ENCODE results near the gene CYP4F3.
"Not testable (repeated sequence)": the region's sequence is repeated elsewhere in the genome, so short reads cannot be mapped to it uniquely, and the experiment has no call there.

CYP4F3 gene

DNA sequence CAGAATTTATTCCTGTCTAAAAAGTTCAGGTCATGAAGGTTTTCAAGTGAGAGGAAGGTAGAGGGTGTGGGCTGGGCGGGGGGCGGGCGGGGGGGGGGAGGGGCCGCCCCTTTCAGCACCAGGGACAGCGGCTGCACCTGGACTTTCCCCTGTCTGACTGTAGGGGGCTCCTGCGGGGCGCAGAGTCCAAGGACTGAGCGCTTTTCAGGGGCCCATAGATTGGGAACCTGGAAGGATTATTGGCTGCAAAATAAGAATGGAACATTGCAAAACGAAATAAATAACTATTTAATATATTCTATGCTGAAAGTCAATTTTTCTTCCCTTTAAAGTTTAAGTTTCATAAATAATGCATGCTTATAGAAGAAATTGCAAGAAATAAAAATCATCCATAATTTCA lies 8.9 kb upstream of the CYP4F3 start:
- DNase-seq: peak; percentile 30

DNA sequence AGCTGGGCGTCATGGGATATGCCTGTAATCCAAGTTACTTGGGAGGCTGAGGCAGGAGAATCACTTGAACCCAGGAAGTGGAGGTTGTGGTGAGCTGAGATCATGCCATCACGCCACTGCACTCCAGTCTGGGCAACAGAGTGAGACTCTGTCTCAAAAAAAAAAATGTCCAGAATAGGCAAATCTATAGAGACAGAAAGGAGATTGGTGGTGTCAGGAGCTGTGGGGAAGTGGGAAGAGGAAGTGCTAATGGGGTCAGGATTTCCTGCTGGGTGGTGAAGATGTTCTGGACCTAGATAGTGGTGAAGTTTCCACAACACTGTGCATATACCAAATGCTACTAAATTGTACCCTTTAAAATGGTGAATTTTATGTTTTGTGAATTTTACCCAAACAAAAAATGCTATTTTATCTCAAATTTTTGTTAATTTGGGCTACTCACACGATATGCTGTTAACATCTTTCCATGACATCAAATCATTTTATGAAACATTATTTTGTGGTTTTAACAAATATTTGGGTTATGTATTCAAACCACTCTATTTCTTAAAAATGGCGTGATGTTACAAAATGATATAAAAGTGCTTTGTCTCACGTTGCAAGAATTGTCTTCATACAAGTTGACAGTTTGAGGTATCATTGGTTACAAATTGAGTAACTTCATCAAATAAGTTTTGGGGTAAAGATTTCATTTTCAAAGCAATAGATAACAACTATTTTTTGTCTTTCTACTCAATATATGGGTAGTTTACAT lies 7.4 kb upstream of the CYP4F3 start:
- DNase-seq: no peak

DNA sequence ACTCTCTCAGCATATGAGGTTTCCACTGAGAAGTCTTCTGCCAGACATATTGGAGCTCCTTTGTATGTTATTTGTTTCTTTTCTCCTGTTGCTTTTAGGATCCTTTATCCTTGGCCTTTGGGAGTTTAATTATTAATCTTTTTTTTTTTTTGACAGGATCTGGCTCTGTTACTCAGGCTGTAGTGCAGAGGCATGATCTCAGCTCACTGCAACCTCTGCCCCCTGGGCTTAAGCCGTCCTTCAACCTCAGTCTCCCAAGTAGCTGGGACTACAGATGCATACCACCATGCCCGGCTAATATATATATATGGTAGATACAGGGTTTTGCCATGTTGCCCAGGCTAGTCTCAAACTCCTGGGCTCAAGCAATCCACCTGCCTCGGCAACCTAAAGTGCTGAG lies 6.6 kb upstream of the CYP4F3 start:
- no peak for DNase-seq

DNA sequence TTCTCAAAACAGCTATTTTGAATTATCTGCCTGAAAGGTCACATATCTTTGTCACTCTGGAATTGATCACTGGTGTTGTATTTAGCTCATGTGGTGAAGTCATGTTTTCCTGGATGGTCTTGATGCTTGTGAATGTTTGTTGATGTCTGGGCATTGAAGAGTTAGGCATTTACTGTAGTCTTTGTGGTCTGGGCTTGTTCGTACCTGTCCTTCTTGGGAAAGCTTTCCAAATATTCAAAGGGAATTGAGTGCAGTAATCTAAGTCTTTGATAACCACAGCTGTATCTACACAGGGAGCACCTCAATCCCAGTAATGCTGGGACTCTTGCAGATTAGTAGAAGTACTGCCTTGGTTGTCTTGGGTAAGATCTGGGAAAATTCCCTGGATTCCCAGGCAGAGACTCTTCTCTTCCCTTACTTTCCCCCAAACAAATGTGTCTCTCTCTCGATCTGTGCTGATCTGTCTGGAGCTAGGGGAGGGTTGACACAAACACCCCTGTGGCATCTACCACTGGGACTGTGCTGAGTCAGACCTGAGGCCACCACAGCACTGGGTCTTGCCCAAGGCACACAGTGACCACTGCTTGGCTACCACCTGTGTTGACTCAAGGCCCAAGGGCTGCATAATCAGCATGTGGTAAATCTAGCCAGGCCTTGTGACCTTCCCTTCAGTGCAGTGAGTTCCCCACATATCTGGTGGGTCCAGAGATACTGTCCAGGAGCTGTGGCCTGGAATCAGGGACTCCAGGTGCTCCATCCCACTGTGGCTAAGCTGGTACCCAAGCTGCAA lies 5.5 kb upstream of the CYP4F3 start:
- no peak for DNase-seq

DNA sequence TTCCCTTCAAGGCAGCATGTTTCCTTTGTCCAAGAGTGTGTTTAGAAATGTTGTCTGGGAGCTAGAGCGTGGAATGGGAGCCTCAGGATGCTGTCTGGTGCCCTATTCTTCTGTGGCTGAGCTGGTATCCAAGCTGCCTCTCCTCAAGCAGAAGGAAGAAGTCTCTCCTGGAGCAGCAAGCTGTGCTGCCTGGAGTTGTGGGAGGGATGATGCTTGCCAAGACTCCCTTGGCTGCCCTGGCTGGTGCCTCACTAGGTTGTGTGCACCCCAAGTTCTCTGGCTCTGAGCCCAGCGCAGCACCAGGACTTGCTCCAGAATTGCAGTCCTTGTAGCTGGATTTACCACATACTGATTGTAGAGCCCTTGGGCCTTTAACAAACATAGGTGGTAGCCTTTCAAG lies 4.7 kb upstream of the CYP4F3 start:
- DNase-seq: no peak

DNA sequence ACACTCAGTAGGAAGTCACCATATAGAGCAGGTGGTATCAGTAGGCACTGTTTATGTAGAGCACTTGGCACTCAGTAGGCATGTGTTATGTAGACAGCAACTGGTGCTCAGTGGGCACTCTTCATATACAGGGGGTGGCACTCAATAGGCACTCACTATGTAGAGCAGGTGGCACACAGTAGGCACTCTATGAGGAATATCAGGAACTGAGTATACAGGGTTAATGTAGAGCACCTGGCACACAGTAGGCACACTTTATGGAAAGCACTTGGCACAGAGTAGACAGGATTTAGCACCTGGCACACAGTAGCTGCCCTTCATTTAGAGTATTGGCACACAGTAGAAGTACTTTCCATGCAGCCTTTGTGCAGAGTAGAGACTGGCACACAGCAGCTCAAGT lies 1.1 kb upstream of the CYP4F3 start:
- no peak for DNase-seq

DNA sequence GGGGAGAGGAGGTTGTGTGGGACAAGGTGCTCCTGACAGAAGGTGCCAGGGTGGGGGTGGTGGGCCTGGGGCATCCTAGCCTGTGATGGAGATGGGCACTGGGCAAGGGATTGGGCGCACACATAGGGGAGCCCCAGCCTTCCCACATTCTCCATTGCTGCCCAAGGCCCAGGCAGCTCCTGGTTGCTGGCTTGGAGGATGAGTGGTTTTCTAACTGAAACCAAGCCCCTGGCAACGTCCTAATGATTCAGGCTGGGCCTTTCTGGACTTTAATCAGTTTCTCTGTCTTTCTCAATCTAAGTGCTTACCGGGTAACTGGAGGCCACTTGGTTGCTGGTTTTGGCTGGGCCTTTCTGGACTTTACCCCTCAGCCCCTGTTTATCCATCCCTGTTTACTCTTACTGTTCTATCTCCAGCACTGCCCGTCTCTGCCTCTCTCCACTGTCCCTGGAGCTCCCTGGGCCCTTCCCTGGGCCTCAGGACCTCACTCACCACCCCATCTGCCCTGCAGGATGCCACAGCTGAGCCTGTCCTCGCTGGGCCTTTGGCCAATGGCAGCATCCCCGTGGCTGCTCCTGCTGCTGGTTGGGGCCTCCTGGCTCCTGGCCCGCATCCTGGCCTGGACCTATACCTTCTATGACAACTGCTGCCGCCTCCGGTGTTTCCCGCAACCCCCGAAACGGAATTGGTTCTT lies 354 bp downstream of the CYP4F3 start:
- DNase-seq: no peak

DNA sequence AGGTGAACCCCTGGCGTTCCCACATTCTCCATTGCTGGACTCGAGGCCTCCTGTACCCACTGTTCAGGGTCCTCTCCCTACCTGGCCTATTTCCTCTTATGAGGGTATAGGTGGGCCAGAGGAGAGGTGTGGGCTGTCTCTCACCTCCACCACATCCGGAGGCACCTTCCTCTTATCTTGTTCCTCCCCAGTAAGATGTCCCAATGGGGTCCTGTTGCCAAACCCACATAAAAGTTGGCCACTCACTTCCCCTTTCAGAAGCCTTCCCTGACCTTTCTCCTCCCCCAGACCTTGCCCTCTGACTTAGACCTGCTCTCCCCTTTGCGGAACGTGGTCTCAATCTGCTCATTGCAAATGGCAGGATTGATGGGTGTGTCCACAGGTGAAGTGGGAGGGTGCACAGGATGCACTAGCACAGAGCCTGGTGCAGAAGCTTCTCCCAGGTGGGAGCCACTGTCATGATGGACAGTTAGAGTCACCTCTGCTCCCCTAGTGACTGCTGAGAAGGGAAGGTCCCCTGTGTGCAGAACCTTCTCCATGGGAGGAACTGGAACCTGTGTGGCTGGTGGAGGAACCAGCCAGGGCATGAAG lies 1.3 kb downstream of the CYP4F3 start:
- no peak for DNase-seq

DNA sequence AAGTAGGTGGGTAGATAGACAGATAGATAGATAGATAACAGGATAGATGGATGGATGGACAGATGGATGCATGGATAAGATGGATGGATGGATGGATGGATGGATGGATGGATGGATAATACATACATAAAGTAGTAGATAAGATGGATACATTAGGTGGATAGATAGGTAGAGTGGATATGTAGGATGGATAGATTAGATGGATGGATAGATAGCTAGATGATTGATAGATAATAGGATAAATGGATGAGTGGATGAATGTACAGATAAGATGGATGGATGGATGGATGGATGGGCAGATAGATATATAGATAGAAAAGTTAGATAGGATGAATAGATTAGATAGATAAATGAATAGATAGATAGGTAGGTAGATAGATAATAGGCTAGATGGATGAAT lies 2.1 kb downstream of the CYP4F3 start:
- DNase-seq: no peak

DNA sequence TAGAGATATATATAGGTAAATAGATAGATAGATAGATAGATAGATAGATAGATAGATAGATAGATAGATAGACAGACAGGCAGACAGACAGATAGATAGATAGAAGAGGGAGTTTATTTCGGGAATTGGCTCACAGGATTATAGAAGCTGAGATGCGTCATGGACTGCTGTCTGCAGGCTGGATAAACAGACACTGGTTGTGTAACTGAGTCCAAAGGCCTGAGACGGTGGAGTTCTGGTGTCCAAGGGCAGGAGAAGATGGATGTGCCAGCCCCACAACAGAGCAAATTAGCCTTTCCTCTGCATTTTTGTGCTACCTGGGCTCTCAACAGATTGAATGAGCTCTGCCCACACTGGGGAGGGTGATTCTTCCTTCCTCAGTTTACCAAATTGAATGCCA lies 2.7 kb downstream of the CYP4F3 start:
- DNase-seq: no peak

DNA sequence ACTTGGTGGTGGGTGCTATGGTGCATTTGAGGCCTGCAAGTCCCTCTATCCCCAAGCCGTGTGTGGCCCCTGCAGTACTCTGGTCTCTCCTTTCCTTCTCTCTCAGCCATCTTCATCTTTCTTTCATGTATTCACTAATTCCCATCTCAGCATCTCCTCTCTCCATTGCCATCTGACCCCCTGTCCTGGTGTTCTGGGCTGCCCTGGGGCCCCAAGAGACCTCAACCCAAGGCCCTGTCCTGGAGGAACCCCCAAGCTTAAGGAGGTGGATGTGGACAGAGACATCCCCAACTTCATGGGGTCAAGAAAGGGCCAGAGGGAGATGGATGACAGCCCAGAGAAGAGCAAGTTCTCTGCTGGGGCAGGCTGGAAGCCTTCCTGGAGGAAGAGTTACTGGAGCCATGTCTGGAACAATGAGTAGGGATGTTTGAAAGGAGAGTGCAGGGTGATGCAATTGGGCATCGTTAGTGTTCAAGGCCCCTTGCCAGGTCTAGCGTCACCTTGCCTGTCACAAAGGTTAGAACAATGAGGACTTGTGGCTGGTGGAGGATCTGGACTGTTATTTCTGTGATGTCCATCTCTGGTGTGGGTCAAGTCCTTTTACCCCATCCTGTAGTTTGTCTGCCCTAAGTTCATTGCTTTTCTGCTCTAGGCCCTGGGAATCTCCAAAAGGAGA lies 3.5 kb downstream of the CYP4F3 start:
- no peak for DNase-seq

DNA sequence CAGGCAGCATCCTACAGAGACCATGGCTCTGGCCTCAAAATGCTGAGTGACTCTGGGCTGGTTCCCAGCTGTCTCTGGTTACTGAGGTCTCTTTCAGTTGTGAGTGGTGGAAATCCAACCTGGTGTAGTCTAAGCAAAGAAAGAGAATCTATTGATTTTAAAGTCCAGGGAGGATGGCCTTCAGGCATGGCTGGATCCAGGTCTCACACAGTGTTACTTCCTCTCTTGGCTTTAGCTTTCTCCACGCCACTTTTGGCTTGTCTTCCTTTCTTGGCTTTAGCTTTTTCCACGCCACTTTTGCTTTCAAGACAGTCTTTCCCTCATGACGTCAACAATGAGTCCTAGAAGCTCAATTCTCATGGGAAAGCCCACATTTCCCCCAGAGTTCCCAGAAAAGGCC lies 4.1 kb downstream of the CYP4F3 start:
- DNase-seq: no peak

DNA sequence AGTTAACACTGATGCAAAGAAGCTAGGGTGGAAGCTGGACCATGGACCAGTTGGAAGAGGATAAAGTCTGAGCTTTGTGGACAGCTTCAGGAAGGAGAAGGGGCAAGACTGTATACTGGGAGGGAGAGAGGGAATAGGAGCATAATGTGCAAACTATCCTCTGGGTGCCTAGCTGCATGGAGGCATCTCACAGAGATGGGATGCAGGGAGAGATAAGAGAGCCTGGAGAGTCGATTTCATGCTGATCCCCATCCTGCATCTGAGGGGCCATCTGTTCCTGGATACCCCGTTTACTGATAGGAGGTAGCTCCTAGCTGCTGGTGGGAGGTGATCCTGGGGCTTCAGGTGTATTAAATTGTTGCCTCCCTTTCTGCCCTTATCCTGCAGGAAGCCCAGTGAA lies 8.8 kb downstream of the CYP4F3 start:
- no peak for DNase-seq

DNA sequence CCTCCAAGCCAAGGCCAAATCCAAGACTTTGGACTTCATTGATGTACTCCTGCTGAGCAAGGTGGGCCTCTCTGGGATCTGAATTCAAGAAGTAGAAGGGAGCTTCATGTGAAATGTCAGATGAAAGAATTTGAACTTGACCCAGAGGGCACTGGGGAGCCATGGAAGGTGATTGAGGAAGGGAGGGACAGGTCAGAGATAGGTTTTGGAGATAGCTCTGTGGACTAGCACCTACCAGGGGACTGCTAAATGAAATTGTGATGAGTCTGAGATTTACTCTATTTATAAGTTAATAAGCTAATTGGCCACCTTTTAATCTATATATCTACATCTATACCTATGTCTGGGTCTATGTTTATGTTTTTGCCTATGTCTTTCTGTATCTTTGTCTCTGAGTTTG lies 9.4 kb downstream of the CYP4F3 start:
- not testable (repeated sequence) for DNase-seq

DNA sequence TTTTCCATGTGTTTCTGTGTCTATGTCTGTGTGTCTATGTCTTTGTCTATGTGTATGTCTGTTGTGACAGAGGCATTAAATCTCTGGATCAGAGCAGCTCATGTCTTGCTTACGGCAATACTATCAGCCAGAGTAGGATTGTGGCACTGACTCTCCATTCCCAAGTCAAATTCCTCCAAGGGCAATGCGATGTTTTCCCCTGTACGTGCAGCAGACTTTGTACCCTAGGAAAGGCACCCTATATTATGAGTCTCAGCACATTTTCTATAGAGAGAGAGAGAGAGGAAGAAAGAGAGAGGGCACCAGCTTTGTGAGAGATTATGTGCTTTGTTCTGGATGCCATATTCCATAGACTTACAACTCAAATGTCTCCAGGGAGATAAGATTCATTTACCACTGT lies 11.1 kb downstream of the CYP4F3 start:
- DNase-seq: no peak

DNA sequence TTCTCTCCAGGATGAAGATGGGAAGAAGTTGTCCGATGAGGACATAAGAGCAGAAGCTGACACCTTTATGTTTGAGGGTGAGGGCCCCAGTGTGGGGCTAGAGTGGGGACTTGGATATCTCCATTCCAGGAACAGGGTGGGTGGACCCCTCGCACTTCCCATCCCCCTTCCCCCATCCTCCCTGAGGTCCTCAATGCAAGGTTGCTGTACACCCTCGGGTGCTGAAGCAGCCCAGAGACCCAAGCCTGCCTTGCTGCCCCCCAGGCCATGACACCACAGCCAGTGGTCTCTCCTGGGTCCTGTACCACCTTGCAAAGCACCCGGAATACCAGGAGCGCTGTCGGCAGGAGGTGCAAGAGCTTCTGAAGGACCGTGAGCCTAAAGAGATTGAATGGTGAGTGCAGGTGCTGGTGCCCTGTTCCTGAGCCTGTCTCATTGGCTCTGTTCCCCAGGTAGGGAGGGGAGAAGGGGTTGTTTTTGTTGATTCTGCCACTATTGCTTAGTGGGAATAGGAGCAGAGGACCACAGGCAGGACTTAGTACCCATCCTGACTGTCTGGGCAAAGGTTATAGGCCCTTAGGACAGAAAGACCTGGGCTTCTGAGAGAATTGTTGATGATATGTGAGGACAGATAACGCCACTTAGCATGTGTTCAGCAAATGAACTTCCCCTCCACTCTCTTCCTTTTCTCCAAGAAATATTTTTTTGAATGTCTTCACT lies 12.0 kb downstream of the CYP4F3 start:
- DNase-seq: no peak

DNA sequence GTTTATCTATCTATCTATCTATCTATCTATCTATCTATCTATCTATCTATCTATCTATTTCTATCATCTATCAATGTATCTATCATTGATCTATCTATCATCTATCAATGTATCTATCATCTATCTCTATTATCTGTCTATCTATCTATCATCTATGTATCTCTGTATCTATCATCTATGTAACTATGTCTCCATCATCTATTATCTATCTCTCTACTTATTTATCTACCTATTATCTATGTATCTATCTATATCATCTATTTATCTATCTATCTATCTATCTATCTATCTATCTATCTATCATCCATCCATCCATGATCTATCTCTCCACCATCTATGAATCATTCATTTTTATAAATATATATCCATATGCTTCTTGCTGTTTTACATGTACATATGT lies 15.8 kb downstream of the CYP4F3 start:
- no peak for DNase-seq

DNA sequence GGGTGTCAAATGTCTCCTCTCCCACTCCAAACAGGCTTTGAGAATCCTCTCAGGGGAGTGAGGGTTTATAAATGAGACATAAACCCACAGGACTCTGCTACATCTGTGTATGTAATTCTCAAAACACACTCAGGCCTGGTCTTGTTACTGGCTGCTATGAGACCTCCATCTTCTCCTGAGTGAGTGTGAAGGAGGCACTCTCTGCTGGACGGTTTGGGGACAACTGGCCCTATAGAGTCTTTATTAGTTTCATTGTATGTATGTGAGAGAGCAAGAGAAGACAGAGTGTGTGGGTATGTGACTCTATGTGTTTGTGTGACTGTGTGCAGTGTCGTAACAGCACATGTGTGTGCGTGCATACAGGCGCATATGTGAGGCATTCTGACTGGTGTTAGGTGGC lies 22.6 kb downstream of the CYP4F3 start:
- DNase-seq: no peak

DNA sequence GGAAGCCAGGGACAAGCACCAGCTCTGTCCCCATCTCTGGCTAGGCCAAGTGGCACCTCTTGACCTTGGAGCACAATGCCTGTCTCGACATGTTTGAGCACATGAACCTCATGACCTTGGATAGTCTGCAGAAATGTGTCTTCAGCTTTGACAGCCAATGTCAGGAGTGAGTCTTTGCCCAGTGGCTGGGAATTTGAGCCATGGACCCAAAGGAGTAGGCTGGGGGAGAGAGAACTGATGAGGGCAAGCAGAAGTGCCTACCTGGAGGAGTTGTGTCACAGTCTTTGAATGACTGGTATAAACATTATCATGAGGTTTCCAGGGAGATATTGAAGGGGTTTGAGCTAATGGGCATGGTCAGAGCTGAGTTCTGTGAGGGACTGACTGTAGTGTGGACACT lies 25.5 kb downstream of the CYP4F3 start:
- DNase-seq: no peak

DNA sequence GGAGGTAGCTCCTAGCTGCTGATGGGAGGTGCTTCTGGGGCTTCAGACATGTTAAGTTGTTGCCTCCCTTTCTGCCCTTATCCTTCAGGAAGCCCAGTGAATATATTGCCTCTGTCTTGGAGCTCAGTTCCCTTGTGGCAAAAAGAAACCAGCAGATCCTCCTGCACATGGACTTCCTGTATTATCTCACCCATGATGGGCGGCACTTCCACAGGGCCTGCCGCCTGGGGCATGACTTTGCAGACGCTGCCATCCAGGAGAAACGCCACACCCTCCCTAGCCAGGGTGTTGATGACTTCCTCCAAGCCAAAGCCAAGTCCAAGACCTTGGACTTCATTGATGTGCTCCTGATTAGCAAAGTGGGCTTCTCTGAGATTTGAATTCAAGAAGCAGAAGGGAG lies 26.2 kb downstream of the CYP4F3 start:
- DNase-seq: no peak

DNA sequence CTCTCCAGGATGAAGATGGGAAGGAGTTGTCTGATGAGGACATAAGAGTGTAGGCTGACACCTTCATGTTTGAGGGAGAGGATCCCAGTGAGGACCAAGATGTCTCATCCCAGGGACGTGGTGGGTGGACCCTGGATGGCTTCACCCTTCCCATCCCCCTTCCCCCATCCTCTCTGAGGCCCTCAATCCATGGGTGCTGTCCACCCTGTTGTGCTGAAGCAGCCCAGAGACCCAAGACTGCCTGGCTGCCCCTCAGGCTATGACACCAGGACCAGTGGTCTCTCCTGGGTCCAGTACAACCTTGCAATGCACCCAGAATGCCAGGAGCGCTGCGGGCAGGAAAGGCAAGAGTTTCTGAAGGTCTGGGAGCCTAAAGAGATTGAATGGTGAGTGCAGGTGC lies 28.7 kb downstream of the CYP4F3 start:
- DNase-seq: no peak

DNA sequence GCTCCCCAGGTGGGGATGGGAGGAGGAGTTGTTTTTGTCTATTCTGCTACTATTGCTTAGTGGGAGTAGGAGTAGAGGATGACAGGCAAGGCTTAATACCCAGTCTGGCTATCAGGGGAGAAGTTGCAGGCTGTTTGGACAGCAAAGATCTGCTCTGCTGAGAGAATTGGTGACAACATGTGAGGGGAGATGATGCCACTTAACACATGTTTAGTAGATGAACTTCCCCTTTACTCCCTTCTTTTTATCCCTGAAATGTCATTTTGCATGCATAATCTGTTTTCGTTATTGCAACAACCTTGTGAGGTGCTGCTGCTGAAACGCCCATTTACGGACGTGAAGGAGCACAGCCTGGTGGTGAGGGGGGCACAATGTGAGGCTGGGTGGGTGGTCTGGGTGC lies 29.2 kb downstream of the CYP4F3 start:
- no peak for DNase-seq

Measured in activated gamma-delta T cell treated with Interleukin-2 at 50 U/mL for 16 hours (primary cell).